Stimulated activated naive CD4-positive, alpha-beta T cell (primary cell): Measurements from ENCODE around the gene FOXP1.

ENCODE experiments used
- DNase-seq, 6 experiments: peaks; one replicate each; lab custom pipeline; 2025; lab: John Stamatoyannopoulos, UW

Gene FOXP1

DNA sequence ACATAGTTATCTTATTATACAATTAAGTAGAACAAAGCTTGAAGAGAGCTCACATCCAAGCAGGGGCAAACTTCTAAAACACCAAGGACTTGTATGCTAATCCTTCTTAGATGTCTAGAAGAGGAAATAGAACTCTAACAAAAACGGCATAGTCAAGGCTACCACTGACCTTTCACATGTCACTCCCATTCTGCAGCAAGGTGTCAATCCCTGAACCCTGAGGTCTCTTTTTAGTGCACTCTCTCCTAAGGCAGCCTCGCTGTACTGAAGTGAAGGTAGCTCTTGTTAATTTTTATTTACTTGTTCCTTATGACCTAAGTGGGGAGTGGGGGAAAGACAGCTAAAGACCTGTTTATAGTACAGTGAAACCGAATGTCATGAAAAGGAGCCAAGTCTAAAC lies 506.5 kb downstream of the FOXP1 start:
- no peak for DNase-seq

GRCh38 chr3:71076361-71077002 lies 507.0 kb downstream of the FOXP1 start:
- DNase-seq: no peak

DNA sequence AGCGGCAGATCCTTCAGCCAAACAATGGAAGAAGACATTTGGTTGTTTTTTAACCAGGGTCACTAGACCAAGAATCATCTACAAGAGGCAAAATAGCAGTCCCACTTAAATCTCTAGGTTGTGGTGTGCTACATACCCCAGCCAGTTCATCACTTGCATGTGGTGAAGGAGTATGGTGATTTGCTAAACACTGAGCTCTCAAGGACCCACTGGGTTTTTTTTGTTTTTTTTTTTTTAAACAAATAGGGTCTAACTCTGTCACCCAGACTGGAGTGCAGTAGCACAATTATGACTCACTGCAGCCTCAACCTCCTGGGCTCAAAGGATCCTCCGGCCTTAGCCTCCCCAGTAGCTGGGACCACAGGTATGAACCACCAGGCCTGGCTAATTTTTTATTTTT lies 508.0 kb downstream of the FOXP1 start:
- no peak for DNase-seq

DNA sequence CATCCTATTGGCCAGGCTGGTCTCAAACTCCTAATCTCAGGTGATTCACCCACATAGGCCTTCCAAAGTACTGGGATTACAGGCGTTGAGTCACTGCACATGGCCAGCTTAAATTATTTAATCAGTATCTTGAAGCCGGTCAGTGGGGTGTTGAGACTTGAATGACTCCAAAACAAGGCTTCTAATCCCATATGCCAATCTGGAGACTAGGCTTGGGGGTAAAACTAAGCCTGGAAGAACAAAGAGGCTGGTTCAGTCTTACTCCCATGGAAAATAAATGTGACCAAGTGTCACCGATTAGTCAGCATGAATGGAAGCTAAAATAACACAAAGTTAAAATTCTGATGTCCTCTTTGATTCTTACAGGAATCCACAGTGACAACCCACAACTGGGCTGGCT lies 509.1 kb downstream of the FOXP1 start:
- DNase-seq: no peak

GRCh38 chr3:71072986-71073385 lies 510.5 kb downstream of the FOXP1 start:
- DNase-seq: no peak

DNA sequence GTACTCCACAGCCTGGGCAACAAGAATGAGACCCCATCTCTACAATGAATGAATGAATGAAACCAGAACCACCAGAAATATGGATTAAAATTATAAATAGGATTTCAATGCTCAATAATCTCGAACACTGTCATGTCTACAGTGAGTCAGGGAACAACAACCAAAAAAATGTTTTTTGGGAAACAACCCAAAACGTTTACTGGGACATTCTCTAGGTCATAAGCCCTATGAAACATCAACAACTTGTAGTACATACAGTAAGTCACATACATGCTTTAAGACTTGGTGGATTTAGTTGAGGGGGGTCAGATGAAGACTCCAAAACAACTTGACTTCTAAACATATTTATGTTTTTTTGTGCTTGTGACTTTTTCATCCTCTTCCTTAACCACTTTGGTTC lies 511.2 kb downstream of the FOXP1 start:
- DNase-seq: no peak

GRCh38 chr3:71070497-71071463 lies 512.7 kb downstream of the FOXP1 start:
- DNase-seq: peak in 1 of 6 experiments; percentile 26

- DNase-seq: peak; percentile 40 to 71 (median 58)
Observed at GRCh38 chr3:71069797-71070196, 513.7 kb downstream of the FOXP1 start.

GRCh38 chr3:71067977-71068654 lies 515.4 kb downstream of the FOXP1 start:
- peak in 2 of 6 experiments; percentile 17 to 51 for DNase-seq

- DNase-seq: peak in 4 of 6 experiments; percentile 7 to 39 (median 16)
Observed at GRCh38 chr3:71066849-71067261, 516.7 kb downstream of the FOXP1 start.

- peak in 4 of 6 experiments; percentile 15 to 39 (median 36) for DNase-seq
Observed at GRCh38 chr3:71066356-71066755, 517.2 kb downstream of the FOXP1 start.

- no peak for DNase-seq
Observed at GRCh38 chr3:71065764-71066013, 517.8 kb downstream of the FOXP1 start.

- DNase-seq: peak; percentile 68 to 81 (median 76)
Observed at GRCh38 chr3:71064956-71065763, 518.4 kb downstream of the FOXP1 start.

DNA sequence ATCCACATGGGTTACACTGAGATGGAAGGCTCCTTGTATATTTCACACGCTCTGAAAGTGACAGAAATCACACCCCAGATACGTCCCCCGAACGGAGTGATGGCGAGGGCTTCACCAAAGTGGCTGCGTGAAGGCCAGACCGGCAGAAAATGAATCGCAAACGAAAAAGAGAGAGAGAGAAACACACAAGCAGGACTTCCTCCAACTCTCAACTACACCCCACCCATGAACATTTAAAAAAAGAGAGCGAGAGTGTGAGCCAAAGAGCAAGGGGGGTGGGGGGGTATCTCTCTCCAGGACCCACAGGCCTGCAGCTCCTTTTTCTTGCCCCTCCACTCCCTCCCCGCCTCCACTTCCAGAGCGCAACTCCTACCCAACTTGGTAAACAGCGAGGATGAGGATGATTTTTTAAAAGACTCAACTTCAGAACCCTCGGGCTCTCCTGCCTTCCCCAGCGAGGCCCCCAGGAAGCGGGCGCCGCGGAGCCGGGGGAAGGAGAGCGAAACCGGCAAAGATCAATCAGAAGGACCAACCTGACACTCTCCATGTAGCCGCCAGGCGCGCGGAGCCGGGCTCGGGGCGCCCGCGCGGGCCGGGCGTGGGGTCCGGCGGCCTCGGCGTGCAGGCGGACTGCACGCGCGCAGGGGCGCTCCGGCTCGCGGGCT lies 519.1 kb downstream of the FOXP1 start:
- DNase-seq: peak; percentile 68 to 93 (median 82)

- DNase-seq: peak in 2 of 6 experiments; percentile 35 to 37
Observed at GRCh38 chr3:71063773-71064290, 519.7 kb downstream of the FOXP1 start.

DNA sequence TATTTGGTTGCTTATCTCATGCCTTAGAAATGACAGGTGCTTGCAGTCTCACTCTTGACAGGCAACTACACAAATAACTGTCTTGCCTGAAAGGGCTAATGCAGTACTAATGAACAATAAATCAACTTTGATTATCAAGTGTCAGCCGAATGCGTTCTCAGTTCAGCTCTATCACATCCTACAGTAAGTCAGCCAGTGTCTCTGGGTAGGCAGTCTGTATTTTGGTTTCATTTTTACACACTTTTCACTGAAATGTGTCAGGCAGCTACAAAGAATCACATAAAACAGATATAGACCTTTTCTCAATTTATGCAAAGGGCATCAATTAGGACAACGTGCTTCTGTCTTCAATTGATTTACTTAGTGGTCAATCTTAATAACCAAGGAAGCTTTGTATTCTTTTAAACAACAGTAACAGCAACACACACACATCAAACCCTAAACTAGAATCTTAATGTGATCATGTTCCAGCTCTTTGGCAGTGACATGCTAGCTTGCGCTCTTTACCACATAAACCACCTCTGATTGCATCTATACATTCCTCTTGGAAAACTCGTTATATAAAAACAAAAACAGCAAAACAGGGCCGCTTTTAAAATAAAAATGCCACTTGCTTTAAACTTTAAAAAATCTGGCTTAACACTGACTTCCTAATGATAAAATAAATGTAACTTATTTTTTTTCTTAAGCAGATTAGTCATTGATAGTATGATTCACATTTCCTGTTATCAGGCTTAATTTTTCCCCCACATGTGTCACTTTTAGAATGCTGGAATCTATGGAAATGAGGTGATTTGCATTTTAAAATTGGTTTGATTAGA lies 520.4 kb downstream of the FOXP1 start:
- DNase-seq: peak in 3 of 6 experiments; percentile 17 to 58 (median 37)

DNA sequence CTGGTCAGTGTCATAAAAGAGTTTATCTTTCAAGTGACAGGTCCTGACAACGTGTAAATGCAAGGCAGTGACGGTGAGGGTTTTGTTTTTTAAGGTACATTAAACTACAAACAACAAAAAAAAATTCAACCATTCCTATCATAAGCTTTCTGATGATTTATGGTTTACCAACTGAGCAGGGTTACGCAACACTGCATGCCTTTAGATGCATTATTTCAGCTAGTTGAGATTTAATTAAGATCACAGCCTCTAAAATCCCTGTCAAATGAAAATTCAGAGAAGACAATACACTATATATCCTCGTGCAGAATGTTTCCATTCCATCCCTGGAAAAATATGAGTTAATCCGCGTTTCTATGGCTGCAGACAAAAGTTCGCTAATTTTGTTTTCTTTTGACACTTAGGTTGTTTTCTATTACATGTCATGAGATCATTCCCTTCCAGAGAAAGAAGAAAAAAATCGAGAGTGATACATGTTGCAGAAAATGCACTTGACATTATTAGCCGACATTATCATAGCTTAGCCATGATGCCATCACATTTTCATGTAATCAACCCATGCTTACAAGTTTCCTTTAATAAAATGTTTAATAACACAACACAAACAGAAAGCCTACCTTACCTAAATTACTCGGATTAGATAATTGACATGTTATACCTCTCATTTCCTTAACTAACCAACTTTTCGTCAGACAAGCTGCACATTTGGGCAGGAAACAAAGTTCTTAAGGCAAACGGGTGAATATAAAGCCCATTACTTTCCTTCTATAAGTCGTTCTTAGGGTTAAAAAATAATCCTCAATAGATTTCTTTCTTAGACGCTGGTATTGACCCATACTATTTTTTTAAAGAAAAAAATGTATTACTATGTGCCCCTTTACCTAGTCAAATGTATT lies 521.2 kb downstream of the FOXP1 start:
- DNase-seq: peak in 2 of 6 experiments; percentile 13 to 44

DNA sequence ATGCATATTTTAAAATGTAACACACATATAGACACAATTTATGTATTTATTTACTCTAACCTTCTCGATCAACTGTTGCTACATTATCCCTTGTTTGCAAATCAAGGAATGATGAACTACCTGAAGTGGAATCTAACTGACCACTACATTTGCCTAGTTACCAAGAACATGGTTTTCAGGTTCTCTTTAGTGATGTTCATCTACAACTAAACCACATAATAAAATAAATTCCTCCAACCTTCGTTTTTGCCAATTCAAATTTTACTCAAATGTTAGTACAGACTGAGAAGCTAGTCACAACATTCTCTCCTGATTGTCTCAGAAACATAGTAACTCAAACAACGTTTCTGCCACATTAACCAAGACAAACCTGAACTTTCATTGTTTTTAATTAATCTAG lies 521.9 kb downstream of the FOXP1 start:
- DNase-seq: no peak

DNA sequence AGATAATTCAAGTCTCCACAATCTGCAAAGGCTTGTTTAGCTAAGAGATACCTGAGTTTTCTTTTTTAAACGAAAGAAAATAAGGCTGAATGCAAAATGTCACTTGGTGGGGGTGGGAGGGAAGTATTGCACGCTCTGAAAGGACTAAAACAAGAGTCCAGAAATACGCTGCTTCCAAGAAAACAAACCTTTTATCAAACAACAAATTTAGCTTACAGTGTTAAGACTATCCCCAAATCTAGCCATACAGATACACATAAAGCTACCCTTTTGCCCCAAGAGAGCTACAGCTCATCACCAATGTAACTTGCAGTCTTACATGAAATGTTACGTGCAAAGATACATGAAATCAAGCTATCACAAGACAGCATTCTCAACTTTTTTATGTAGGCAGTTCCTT lies 522.5 kb downstream of the FOXP1 start:
- no peak for DNase-seq
